Measurements from ENCODE around the gene MYO10.

DNA sequence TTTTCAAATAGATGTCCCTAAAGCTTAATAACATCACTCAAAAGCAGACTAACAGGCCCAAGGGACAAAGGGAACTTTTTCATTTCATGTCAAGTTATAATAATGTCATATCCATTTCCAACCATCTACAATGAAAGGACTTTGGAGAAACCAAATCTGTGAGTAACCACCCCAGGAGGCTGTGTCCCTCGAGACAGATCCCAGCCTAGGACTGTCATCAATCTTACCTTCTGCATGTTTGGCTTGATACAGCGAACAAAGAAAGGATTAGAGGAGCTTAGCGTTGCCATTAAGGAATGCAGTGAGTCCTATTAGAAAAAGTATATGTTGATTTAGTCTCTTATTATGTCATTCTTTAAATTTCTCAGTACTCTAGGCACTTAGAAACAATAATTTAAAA lies 181.5 kb downstream of the MYO10 start:
- TF ChIP-seq, protein P1, sequence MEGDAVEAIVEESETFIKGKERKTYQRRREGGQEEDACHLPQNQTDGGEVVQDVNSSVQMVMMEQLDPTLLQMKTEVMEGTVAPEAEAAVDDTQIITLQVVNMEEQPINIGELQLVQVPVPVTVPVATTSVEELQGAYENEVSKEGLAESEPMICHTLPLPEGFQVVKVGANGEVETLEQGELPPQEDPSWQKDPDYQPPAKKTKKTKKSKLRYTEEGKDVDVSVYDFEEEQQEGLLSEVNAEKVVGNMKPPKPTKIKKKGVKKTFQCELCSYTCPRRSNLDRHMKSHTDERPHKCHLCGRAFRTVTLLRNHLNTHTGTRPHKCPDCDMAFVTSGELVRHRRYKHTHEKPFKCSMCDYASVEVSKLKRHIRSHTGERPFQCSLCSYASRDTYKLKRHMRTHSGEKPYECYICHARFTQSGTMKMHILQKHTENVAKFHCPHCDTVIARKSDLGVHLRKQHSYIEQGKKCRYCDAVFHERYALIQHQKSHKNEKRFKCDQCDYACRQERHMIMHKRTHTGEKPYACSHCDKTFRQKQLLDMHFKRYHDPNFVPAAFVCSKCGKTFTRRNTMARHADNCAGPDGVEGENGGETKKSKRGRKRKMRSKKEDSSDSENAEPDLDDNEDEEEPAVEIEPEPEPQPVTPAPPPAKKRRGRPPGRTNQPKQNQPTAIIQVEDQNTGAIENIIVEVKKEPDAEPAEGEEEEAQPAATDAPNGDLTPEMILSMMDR (IDR thresholded peaks at IDR 0.05) = no peak
- TF ChIP-seq POLR2A (IDR thresholded peaks at IDR 0.05) = no peak
- TF ChIP-seq POLR2AphosphoS5 (IDR thresholded peaks at IDR 0.05) = no peak

Data from breast epithelium (tissue), 3 donors.